K562 (cell line): ENCODE data around the gene TRMT112. TPM values are rescaled to one million over a fixed set of nuclear protein-coding genes. Genes with fewer than 3 reads are reported as not detected.

ENCODE experiments used
- CBX3 ChIP-seq, 2 experiments: IDR thresholded peaks; 1 replicate in 1 of 2; 2 replicates in 1 of 2; pipeline ENCODE4 v1.6.1; 2012; ENCODE audit warnings: inconsistent platforms in 2 of 2, low read length in 2 of 2, borderline replicate concordance in 1 of 2, control low read depth in 1 of 2
- ETV5 ChIP-seq: sonication (generic); formaldehyde crosslinking; IDR thresholded peaks from 2 replicates; pipeline ENCODE4 v1.4.0; 2020; ENCODE audit warnings: low read depth, mild to moderate bottlenecking, missing genetic modification reagents
- FUS ChIP-seq: fragments of 200-400 bp; formaldehyde crosslinking; optimal IDR thresholded peaks from 2 replicates; pipeline ENCODE3; 2017; ENCODE audit warnings: low read depth, low read length
- GTF2E2 ChIP-seq: fragments of 200-800 bp; sonication (Bioruptor generic); IDR thresholded peaks from 2 replicates; pipeline ENCODE4 v1.6.1; 2016; ENCODE audit warnings: missing genetic modification characterization, missing compliant biosample characterization
- HDAC2 ChIP-seq: fragments of 450-650 bp; IDR thresholded peaks from 2 replicates; pipeline ENCODE4 v1.6.1; 2016; ENCODE audit warnings: mild to moderate bottlenecking
- HLTF ChIP-seq: fragments of 450-650 bp; IDR thresholded peaks from 2 replicates; pipeline ENCODE4 v1.6.1; 2016
- PRDM10 ChIP-seq: fragments of 450-650 bp; IDR thresholded peaks from 2 replicates; pipeline ENCODE4 v1.6.1; 2018; ENCODE audit not compliant: partially characterized antibody
- RBM22 ChIP-seq: fragments of 200-400 bp; formaldehyde crosslinking; IDR thresholded peaks from 2 replicates; pipeline ENCODE4 v1.6.1; 2018; ENCODE audit warnings: low read length, low read depth; ENCODE audit not compliant: poor library complexity, severe bottlenecking
- RFX1 ChIP-seq: fragments of 450-650 bp; IDR thresholded peaks from 2 replicates; pipeline ENCODE4 v1.6.1; 2016; ENCODE audit warnings: mild to moderate bottlenecking, moderate library complexity
- RNF2 ChIP-seq: sonication (generic); IDR thresholded peaks from 2 replicates; pipeline ENCODE4 v1.6.1; 2016
- TAF1 ChIP-seq: IDR thresholded peaks from 2 replicates; pipeline ENCODE4 v1.6.1; 2011; ENCODE audit warnings: mild to moderate bottlenecking, low read length, moderate library complexity; ENCODE audit not compliant: insufficient read depth, control insufficient read depth, severe bottlenecking; ENCODE audit errors: extremely low read depth
- TFAP4 ChIP-seq: sonication (generic); formaldehyde crosslinking; IDR thresholded peaks from 2 replicates; pipeline ENCODE4 v1.8.0; 2022; ENCODE audit warnings: missing genetic modification reagents, mild to moderate bottlenecking, moderate library complexity, borderline replicate concordance
- ZC3H11A ChIP-seq: IDR thresholded peaks from 2 replicates; pipeline ENCODE4 v1.6.1; 2012; ENCODE audit warnings: low read depth, low read length, improper control_type of control experiment
- ZNF41 ChIP-seq: fragments of 250-450 bp; sonication (Bioruptor Pico); conservative IDR thresholded peaks from 2 replicates; pipeline ENCODE4 v1.4.0; 2020; ENCODE audit warnings: mild to moderate bottlenecking
- ZNF436 ChIP-seq: fragments of 250-450, 450-650 bp; sonication (Bioruptor Pico); formaldehyde crosslinking; IDR thresholded peaks from 2 replicates; pipeline ENCODE4 v1.7.0; 2020; ENCODE audit warnings: mild to moderate bottlenecking
- polyA plus RNA-seq, 8 experiments: library from polyadenylated mRNA; depleted of rRNA in 4 of 8; stranded (reverse) in 5 of 8; unstranded in 3 of 8; fragments of >200 nt; fragmentation: Nextera tagmentation in 2 of 8; fragmentation: Illumina TruSeq in 1 of 8; extraction: Ambion mirVana in 2 of 8; extraction: Trizol in 1 of 8; gene quantifications; 2 replicates each; pipeline versions ENCODE4 v1.2.1 to v1.2.3, GENCODE V29; 2011 to 2014; ENCODE audit warnings: inconsistent platforms in 1 of 8, missing spikeins in 1 of 8
- total RNA-seq, 7 experiments: library from RNA; depleted of rRNA in 6 of 7; stranded (reverse); fragments of >200 nt in 6 of 7; fragmentation: Illumina TruSeq in 2 of 7; extraction: Trizol in 2 of 7; gene quantifications; 2 replicates each; pipeline versions ENCODE4 v1.2.1 to v1.2.3, GENCODE V29; 2011 to 2021; ENCODE audit warnings: low replicate concordance in 1 of 7

The TRMT112 gene
- total and polyA plus RNA-seq, 9 of the 15 experiments (the other 6 are each of a cell fraction or from before 2014, with no cell fraction given) = 162 to 444 (median 300) TPM

GRCh38 chr11:64317961-64318765, 804 bp upstream of the TRMT112 start, which contains the start of gene PRDX5 (continued):
- TF ChIP-seq PRDM10 = peak; percentile 38
- TF ChIP-seq ZNF436 (CRISPR knock-in tag) = no peak
- peak; percentile 76 for TF ChIP-seq TFAP4 (CRISPR knock-in tag)
- peak; percentile 53; the same call in 1 of the 2 replicates for TF ChIP-seq ZC3H11A
- no peak for TF ChIP-seq HLTF
- 0 out of 2 replicates have a peak, but pooled peaks have one; percentile 4 for TF ChIP-seq RNF2
- TF ChIP-seq RBM22 = peak; percentile 53
- peak; percentile 26 for TF ChIP-seq FUS
- TF ChIP-seq TAF1 = peak; percentile 50
- peak; percentile 17; the same call in 1 of the 2 replicates for TF ChIP-seq HDAC2
- no peak for TF ChIP-seq RFX1
- TF ChIP-seq ETV5 = no peak; the same call in 1 of the 2 replicates
- no peak for TF ChIP-seq CBX3 (IDR thresholded peaks at IDR 0.05; ENCODE audit: borderline replicate concordance in 1 of 2, low read length in 2 of 2)
- no peak for TF ChIP-seq ZNF41
- TF ChIP-seq GTF2E2 (tag) = 0 out of 2 replicates have a peak, but pooled peaks have one; percentile 43
